ENCODE data around the gene RPS8.
"Not testable (repeated sequence)": the region's sequence is repeated elsewhere in the genome, so short reads cannot be mapped to it uniquely, and the experiment has no call there.

The RPS8 gene

DNA sequence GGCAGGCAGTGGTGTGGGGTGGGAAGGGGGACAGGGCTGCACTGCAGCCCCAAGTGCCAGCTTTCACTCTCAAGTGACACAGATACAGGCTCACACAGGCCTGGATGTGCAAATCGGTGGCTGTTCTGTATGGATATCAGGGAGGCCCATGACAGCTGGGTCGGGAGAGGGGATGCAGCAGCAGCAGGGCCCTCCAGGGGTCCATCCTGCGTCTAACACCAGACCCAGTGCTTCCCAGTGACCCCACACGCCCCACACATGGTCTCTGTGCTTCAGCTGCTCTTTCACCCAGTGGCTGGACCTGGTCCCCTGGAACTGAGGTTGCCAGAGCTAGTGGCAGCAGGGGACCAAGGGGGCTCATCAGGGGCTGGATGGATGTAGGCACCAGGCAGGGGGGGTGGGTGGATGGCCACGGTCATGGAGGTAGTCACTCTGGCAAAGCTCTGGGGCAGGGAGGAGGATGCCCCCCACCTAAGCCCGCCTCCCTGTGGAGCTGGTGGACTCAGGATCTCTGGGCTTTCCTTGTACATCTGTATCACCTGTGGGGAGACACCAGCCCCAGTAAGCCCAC lies 46.9 kb downstream of the RPS8 start:
- no peak for DNase-seq (ENCODE audit: low spot score)
- TF ChIP-seq, protein P1, sequence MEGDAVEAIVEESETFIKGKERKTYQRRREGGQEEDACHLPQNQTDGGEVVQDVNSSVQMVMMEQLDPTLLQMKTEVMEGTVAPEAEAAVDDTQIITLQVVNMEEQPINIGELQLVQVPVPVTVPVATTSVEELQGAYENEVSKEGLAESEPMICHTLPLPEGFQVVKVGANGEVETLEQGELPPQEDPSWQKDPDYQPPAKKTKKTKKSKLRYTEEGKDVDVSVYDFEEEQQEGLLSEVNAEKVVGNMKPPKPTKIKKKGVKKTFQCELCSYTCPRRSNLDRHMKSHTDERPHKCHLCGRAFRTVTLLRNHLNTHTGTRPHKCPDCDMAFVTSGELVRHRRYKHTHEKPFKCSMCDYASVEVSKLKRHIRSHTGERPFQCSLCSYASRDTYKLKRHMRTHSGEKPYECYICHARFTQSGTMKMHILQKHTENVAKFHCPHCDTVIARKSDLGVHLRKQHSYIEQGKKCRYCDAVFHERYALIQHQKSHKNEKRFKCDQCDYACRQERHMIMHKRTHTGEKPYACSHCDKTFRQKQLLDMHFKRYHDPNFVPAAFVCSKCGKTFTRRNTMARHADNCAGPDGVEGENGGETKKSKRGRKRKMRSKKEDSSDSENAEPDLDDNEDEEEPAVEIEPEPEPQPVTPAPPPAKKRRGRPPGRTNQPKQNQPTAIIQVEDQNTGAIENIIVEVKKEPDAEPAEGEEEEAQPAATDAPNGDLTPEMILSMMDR (IDR thresholded peaks at IDR 0.05; ENCODE audit: borderline replicate concordance, control extremely low read depth, extremely low read depth, insufficient read depth, missing control alignments) = no peak
- in situ Hi-C loops (cut with MboI; ENCODE audit: low sequenced_read_pairs, unreplicated experiment) = no loop called here

DNA sequence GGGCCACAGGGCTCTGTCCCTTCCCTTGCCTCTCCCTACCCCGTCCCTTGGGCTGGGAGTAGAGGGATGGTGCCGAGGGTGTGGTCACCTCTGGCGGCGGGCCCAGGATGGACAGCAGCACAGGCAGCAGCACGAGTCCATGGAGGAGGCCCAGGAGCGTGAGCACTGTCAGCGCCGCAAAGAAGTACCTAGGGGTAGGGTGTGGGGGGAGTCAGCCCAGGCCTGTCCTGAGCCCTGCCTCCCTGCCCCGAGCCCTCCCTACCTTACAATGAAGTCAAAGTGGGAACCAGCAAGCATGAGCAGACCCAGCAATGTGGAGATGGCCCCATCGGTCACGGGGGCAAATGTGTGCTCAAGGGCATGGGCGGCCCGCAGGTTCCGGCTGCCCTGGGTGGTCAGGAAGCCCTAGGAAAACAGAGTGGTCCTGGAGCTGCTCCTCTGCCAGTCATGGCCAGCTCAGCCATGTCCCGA lies 47.7 kb downstream of the RPS8 start:
- TF ChIP-seq, protein P1 (IDR thresholded peaks at IDR 0.05; ENCODE audit: borderline replicate concordance, control extremely low read depth, extremely low read depth, insufficient read depth, missing control alignments) = no peak
- DNase-seq (ENCODE audit: low spot score) = no peak
- in situ Hi-C loops (cut with MboI; ENCODE audit: low sequenced_read_pairs, unreplicated experiment) = no loop called here

DNA sequence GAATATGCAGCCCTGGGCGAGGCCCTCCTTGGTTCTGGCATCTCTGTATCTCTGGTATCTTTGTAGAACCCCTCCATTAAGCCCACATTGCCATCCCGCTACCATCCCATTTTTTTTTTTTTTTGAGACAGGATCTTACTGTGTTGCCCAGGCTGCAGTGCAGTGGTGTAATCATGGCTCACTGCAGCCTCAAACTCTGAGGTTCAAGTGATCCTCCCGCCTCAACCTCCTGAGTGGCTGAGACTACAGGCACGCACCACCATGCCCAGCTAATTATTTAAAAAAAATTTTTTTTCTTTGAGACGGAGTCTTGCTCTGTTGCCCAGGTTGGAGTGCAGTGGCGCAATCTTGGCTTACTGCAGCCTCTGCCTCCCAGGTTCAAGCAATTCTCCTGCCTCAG lies 49.1 kb downstream of the RPS8 start:
- in situ Hi-C loops (cut with MboI; ENCODE audit: low sequenced_read_pairs, unreplicated experiment); DNase-seq (ENCODE audit: low spot score): not testable (repeated sequence)

DNA sequence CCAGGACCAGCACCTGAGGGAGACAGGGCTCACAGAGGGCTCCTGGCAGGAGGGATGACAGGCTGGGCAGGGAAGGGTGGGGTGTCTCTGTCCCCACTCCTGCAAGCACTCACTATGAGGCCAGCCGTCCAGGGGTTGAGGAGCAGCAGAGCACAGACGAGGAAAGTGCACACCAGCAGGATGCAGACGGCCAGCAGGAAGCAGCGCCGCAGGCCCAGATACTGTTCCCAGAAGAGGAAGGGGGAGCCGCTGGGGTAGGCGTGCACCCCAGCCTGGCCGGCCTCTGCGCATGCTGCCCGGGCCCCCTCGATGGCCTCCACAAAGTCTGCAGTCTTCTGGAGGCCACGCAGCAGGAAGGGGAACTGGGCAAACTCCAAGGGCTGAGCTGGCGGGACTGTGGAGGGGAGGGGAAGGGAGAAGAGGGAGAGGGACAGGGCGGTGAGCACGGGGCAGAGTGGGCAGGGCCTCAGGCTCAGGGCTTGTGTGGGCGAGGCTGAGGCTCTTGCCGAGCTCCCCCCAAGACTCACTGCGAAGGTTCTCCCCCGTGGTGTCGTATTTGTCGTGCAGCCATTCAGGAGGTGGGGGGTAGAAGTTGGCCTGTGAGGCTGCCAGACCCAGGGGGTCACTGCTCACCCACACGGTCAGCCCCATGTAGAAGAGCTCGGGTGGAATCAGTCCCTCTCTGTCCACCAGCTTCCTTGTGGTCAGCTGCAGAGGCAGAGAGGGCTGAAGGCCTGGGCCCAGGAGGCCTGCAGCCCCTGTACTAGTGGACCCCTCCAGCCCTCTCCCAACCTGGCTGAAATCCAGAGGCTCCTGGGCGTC lies 51.2 kb downstream of the RPS8 start:
- DNase-seq (ENCODE audit: low spot score) = no peak
- TF ChIP-seq, protein P1 (IDR thresholded peaks at IDR 0.05; ENCODE audit: borderline replicate concordance, control extremely low read depth, extremely low read depth, insufficient read depth, missing control alignments) = no peak
- in situ Hi-C loops (cut with MboI; ENCODE audit: low sequenced_read_pairs, unreplicated experiment) = no loop called here

DNA sequence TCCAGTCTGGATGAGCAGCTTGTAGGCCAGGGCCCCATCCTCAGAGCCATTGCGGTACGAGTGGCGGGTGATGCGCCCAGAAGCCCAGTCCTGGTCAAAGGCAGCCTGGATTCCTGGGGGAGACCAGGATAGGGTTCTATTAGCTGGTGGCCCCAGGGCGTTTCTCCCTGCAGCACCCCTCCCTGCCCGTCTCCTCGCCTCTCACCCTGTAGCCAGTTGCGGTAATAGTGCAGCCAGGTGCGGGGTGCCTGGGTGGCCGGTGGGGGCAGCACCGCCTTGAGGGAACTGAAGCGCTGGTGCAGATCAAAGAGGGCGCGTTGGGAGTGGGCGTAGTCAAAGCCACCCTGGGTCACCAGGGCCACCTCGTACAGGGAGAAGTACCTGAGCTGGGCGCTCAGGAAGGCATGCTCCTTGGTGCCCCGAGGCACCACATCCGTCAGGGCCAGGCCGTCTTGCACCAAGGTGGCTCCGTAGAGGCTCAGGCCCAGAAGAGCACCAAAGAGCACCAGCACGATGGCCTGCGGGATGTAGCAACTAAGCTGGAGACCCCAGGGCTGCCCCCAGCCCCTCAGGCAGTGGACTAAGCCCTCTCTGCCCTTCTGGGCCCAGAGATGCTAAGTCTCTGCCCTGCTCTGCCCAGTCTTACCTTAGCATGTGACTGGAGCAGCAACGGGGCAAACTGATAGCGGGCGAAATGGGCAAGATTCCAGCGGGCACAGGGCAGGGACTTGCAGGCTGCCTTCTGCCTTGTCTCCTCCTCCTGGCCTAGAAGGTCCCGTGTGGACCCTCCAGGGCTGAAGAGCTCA lies 52.1 kb downstream of the RPS8 start:
- in situ Hi-C loops (cut with MboI; ENCODE audit: low sequenced_read_pairs, unreplicated experiment) = no loop called here
- DNase-seq (ENCODE audit: low spot score) = peak; percentile 28
- TF ChIP-seq, protein P1 (IDR thresholded peaks at IDR 0.05; ENCODE audit: borderline replicate concordance, control extremely low read depth, extremely low read depth, insufficient read depth, missing control alignments) = no peak

DNA sequence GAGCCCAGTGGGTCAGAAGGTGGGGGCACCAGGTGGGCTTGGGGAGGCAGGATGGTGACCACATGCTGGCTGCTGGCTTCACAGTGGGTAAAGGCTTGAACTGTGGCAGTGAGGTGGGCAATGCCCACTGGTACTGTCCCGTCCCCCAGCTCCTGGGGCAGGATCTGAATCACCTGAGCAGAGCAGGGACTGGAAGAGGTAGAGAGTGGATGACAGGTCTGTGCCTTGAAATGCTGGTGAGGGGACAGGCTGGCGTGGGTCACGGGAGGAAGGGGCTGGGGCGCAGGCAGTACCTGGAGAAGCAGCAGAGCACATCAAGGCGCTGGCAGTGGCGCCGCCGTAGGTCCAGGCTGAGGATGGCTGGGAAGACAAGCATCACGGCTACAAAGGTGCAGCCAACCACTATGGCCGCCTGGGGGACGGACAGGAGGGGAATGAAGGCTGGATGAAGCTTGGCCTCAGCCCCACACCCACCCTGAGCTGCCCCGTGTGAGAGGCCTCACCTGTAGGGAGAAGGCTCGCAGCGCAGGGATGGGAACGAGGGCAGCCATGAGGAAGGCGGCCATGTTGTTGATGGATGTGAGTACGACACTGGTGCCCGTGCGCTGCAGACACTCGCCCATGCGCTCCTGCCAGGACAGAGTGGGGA lies 52.8 kb downstream of the RPS8 start:
- in situ Hi-C loops (cut with MboI; ENCODE audit: low sequenced_read_pairs, unreplicated experiment) = no loop called here
- TF ChIP-seq, protein P1 (IDR thresholded peaks at IDR 0.05; ENCODE audit: borderline replicate concordance, control extremely low read depth, extremely low read depth, insufficient read depth, missing control alignments) = no peak
- no peak for DNase-seq (ENCODE audit: low spot score)
